Measurements from ENCODE around the gene ZBTB20. TPM values are rescaled to one million over a fixed set of nuclear protein-coding genes. Genes with fewer than 3 reads are reported as not detected.

ZBTB20 gene
- total RNA-seq, 6 experiments from 2014 or later, result 8.0 to 14.1 (median 10.4) TPM

DNA sequence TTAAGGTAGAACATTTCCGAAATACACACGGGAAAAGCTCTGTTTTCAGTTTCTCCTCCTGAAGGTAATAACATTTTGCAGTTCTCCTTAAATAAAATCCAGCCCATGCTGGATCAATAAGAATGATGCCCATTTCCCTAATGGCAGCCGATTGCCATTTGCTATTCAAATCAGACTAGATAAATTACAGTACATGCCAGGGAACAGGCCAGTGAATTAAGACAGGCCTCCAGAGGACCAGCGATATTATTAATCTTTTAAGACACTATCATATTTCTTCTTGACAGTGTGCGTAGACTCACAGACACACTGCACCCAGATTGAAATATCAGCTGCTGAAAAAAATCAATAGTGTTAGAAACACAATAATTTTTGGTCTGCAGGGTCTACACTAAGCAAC, 431.0 kb downstream of the ZBTB20 start:
- H3K9me3 Mint-ChIP-seq, result no peaks in the 10 kb centered on the region
- no peak for DNase-seq
- no peaks in the 10 kb centered on the region for H3K36me3 Mint-ChIP-seq (ENCODE audit: low read depth)
- no peaks in the 10 kb centered on the region for H3K4me1 Mint-ChIP-seq (ENCODE audit: low read depth)
- H3K27me3 Mint-ChIP-seq (ENCODE audit: insufficient read depth), result peaks cover 3% of the 10 kb centered on the region; the same call in 1 of the 2 replicates
- no peak overlapping the region for H3K27ac Mint-ChIP-seq
- no peak overlapping the region for H3K4me3 Mint-ChIP-seq
- TF ChIP-seq CTCF (IDR thresholded peaks at IDR 0.05), result no peak

DNA sequence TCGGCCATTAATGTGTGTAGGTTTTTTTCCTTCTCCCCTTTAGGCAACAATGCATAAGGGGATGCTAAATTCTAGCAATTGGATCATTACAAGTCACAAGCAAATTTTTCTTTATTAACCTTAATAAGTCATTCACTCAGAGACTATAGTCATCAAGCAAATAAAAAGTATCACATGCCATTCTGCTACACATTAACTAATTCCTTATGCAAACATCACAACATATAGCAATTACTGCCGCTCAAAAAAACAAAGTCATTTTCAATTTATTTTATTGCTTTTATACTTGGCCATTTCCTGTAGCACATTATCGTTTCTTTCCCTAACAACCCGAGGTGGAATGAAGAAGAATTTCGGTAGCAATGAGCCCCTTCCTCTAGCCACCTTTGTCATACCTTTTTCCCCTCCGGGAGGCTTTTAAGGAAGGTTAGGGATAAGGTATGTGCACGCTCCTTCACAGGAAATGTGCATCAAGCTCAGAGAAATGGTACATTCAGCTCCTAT, 432.1 kb downstream of the ZBTB20 start:
- Mint-ChIP-seq H3K27ac (no peak overlapping the region), H3K36me3 (ENCODE audit: low read depth) (no peaks in the 10 kb centered on the region), H3K4me1 (ENCODE audit: low read depth) (no peaks in the 10 kb centered on the region), H3K9me3 (no peaks in the 10 kb centered on the region), H3K27me3 (ENCODE audit: insufficient read depth) (peaks cover 1% of the 10 kb centered on the region; the same call in 1 of the 2 replicates), H3K4me3 (no peak overlapping the region)
- no peak for TF ChIP-seq CTCF (IDR thresholded peaks at IDR 0.05)
- DNase-seq, result no peak

DNA sequence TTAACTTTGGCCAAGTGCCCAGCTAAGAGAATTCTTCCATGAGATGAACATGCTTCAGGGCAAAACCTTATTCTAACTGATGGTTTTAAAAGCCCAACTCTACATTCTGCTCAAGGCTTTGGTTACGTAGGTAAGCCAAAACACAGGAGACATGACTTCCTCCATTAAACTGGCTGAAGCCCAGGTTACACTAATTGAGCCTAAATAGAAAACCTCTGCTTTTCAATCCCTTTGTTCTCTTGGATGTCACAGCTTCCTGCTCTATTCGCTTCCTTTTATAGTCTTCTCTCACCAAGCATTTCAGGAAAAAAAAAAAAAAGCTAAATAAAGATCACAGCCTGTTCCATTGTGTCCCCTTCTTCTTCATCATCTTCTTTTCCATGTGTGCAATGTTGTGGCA, 432.9 kb downstream of the ZBTB20 start:
- Mint-ChIP-seq H3K36me3 (ENCODE audit: low read depth) (no peaks in the 10 kb centered on the region), H3K9me3 (no peaks in the 10 kb centered on the region), H3K4me3 (no peak overlapping the region), H3K27ac (no peak overlapping the region), H3K27me3 (ENCODE audit: insufficient read depth) (peaks cover 1% of the 10 kb centered on the region; the same call in 1 of the 2 replicates), H3K4me1 (ENCODE audit: low read depth) (peaks cover under 1% of the 10 kb centered on the region; the same call in 1 of the 2 replicates)
- DNase-seq, result peak; percentile 1
- no peak for TF ChIP-seq CTCF (IDR thresholded peaks at IDR 0.05)

DNA sequence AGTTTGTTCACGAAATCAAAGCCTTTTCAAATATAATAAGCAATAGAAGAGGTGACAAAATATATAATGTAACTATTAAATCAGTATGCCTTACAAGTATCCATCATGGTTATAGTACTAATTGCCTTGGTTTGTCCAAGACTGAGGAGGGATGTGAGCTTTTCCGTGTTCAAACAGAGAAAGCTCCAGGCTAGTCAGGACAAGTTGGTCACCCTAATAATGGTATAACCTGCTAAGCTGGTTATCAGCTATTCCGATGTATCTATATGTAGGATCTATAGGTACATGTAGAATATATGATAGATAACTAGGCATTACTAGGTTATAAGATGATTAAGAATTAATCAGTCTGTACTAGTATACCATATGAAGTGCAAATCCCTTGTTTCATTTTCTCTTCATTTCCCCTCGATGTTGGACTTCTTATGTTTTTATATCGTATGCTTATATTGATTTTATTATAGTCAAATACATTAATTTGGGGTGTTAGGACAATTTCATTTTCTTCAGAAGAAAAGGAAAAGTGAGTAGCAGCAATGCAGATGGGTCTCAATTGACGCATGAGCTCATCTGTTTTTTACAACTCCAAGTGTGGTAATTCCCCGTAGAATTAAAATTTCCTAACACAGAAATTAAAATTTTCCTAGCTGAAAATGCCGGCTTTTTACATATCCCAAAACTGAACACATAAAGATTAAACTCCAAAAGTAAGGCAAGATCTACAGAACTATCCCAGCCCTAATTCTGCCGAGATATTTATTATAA, 434.2 kb downstream of the ZBTB20 start:
- Mint-ChIP-seq H3K27ac (no peak overlapping the region), H3K4me1 (ENCODE audit: low read depth) (peaks cover 5% of the 10 kb centered on the region; the same call in 1 of the 2 replicates), H3K36me3 (ENCODE audit: low read depth) (no peaks in the 10 kb centered on the region), H3K9me3 (no peaks in the 10 kb centered on the region), H3K27me3 (ENCODE audit: insufficient read depth) (peaks cover 1% of the 10 kb centered on the region; the same call in 1 of the 2 replicates), H3K4me3 (no peak overlapping the region)
- TF ChIP-seq CTCF (IDR thresholded peaks at IDR 0.05), result no peak
- no peak for DNase-seq

GRCh38 chr3:114711321-114711886, 435.7 kb downstream of the ZBTB20 start:
- no peak for TF ChIP-seq CTCF (IDR thresholded peaks at IDR 0.05)
- no peaks in the 10 kb centered on the region for H3K36me3 Mint-ChIP-seq (ENCODE audit: low read depth)
- no peaks in the 10 kb centered on the region for H3K9me3 Mint-ChIP-seq
- DNase-seq, result no peak
- no peak overlapping the region for H3K27ac Mint-ChIP-seq
- peaks cover 12% of the 10 kb centered on the region for H3K4me1 Mint-ChIP-seq (ENCODE audit: low read depth)
- peaks cover 1% of the 10 kb centered on the region; the same call in 1 of the 2 replicates for H3K27me3 Mint-ChIP-seq (ENCODE audit: insufficient read depth)
- no peak overlapping the region for H3K4me3 Mint-ChIP-seq

All from HFFc6 (cell line).